OCI-LY7 (cell line): ENCODE results near the gene RDH16.

Experiments
- EZH2phosphoT487 ChIP-seq: fragments of 200-600 bp; sonication (generic); IDR thresholded peaks from 2 replicates; pipeline ENCODE4 v1.6.1; 2018; ENCODE audit warnings: low read depth, borderline replicate concordance, mild to moderate bottlenecking, mixed run types, antibody characterized with exemption, low read length, moderate library complexity, mixed read lengths
- TF ChIP-seq, protein P1 (sequence below): fragments of 200-600 bp; sonication (generic); conservative IDR thresholded peaks from 2 replicates; pipeline ENCODE4 v1.5.1; 2014; ENCODE audit warnings: mild to moderate bottlenecking, antibody characterized with exemption, low read length, moderate library complexity, mixed read lengths

DNA sequence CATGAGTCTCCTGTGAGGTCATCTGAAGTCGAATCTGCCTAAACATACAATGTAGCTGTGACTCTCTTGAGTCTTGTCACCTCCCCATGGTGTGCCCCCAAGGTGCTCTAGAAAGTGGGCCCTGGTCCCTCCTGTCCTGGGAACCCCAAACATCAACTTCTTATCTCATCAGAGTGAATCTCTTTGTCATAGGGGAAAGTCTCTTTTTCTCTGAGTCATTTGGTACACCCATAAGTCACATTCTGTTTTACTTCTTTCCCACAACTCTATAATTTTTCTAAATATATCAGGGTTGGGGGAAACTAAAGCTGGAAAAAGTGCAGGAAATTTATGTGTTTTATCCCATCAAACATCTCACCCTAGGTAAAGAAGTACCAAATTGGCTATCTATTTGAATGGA is 36.1 kb downstream of the RDH16 start:
- TF ChIP-seq, protein P1, sequence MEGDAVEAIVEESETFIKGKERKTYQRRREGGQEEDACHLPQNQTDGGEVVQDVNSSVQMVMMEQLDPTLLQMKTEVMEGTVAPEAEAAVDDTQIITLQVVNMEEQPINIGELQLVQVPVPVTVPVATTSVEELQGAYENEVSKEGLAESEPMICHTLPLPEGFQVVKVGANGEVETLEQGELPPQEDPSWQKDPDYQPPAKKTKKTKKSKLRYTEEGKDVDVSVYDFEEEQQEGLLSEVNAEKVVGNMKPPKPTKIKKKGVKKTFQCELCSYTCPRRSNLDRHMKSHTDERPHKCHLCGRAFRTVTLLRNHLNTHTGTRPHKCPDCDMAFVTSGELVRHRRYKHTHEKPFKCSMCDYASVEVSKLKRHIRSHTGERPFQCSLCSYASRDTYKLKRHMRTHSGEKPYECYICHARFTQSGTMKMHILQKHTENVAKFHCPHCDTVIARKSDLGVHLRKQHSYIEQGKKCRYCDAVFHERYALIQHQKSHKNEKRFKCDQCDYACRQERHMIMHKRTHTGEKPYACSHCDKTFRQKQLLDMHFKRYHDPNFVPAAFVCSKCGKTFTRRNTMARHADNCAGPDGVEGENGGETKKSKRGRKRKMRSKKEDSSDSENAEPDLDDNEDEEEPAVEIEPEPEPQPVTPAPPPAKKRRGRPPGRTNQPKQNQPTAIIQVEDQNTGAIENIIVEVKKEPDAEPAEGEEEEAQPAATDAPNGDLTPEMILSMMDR: no peak
- no peak for TF ChIP-seq EZH2phosphoT487
